ENCODE results near the gene IPCEF1. TPM values are rescaled to one million over a fixed set of nuclear protein-coding genes. Genes with fewer than 3 reads are reported as not detected.
"Not testable (repeated sequence)": the region's sequence is repeated elsewhere in the genome, so short reads cannot be mapped to it uniquely, and the experiment has no call there.

Gene IPCEF1
- polyA plus RNA-seq, 2 of the 4 experiments (the other 2 are of a cell fraction): 0.01 TPM; not detected in 1

GRCh38 chr6:154337406-154338005, 19.1 kb downstream of the IPCEF1 start:
- CTCF ChIA-PET: no interaction called here
- WGBS (ENCODE audit: missing lambda C conversion rate): 52% methylated on average over 4 of the region's 4 CpGs
- TF ChIP-seq CEBPB (IDR thresholded peaks at IDR 0.05): no peak
- TF ChIP-seq EHMT2 (IDR thresholded peaks at IDR 0.05; ENCODE audit: low read depth): no peak
- no peak for TF ChIP-seq ESRRA (IDR thresholded peaks at IDR 0.05; ENCODE audit: borderline replicate concordance, low read length)
- TF ChIP-seq MAZ (IDR thresholded peaks at IDR 0.05; ENCODE audit: borderline replicate concordance, low read depth, low read length): no peak
- no peak for TF ChIP-seq MYC (IDR thresholded peaks at IDR 0.05; ENCODE audit: borderline replicate concordance, low read length)
- TF ChIP-seq CTCF (IDR thresholded peaks at IDR 0.05): no peak
- no peak for TF ChIP-seq POLR2A (IDR thresholded peaks at IDR 0.05; ENCODE audit: low read length)
- TF ChIP-seq HOXB13 (CRISPR knock-in tag; IDR thresholded peaks at IDR 0.05; ENCODE audit: low read depth): no peak
- TF ChIP-seq NPAS2 (CRISPR knock-in tag; IDR thresholded peaks at IDR 0.05; ENCODE audit: borderline replicate concordance): no peak
- TF ChIP-seq EP300 (IDR thresholded peaks at IDR 0.05): no peak
- TF ChIP-seq RARB (CRISPR knock-in tag; IDR thresholded peaks at IDR 0.05): no peak

GRCh38 chr6:154334147-154334546, 22.5 kb downstream of the IPCEF1 start:
- H3K9me3 ChIP-seq; CTCF ChIA-PET; ATAC-seq; FAIRE-seq; H3K4me1 ChIP-seq; DNase-seq (ENCODE audit: low read depth in 1 of 2, low spot score in 1 of 2); H3K27ac ChIP-seq; H3K4me2 ChIP-seq; H3K4me3 ChIP-seq; POLR2A ChIA-PET: not testable (repeated sequence)
- 78% methylated on average over 1 of the region's 1 CpG for WGBS (ENCODE audit: missing lambda C conversion rate)

More at GRCh38 chr6:154337406-154338005, 19.1 kb downstream of the IPCEF1 start:
- Histone ChIP-seq H3K9me3 (no peaks in the 10 kb centered on the region), H3K4me3 (no peak overlapping the region), H3K4me2 (no peak overlapping the region), H3K27ac (no peak overlapping the region), H3K4me1 (no peaks in the 10 kb centered on the region)
- no peak for ATAC-seq
- DNase-seq (ENCODE audit: low read depth in 1 of 2, low spot score in 1 of 2): no peak
- FAIRE-seq: no peak
- POLR2A ChIA-PET: no interaction called here

GRCh38 chr6:154331750-154332149, 24.9 kb downstream of the IPCEF1 start:
- 83% methylated on average over 2 of the region's 2 CpGs for WGBS (ENCODE audit: missing lambda C conversion rate)
- no peak for ATAC-seq
- no peak for TF ChIP-seq ELK1 (IDR thresholded peaks at IDR 0.05; ENCODE audit: low read depth, low read length)
- TF ChIP-seq CBX2 (IDR thresholded peaks at IDR 0.05; ENCODE audit: borderline replicate concordance, low read depth): no peak
- no peak for TF ChIP-seq FOSL2 (IDR thresholded peaks at IDR 0.05)
- TF ChIP-seq FOSL2 (CRISPR knock-in tag; IDR thresholded peaks at IDR 0.05): no peak
- no peak for TF ChIP-seq HDAC2 (IDR thresholded peaks at IDR 0.05)
- no peak for TF ChIP-seq RARB (CRISPR knock-in tag; IDR thresholded peaks at IDR 0.05)
- no peak for TF ChIP-seq KDM1A (IDR thresholded peaks at IDR 0.05; ENCODE audit: low read depth)
- TF ChIP-seq ATOH8 (CRISPR knock-in tag; IDR thresholded peaks at IDR 0.05; ENCODE audit: low read depth): no peak
- no peak for TF ChIP-seq TFCP2L1 (CRISPR knock-in tag; IDR thresholded peaks at IDR 0.05)
- TF ChIP-seq JUN (IDR thresholded peaks at IDR 0.05): no peak
- no peak for TF ChIP-seq CHD4 (IDR thresholded peaks at IDR 0.05; ENCODE audit: borderline replicate concordance)
- TF ChIP-seq POLR2A (IDR thresholded peaks at IDR 0.05; ENCODE audit: low read length): no peak

More at GRCh38 chr6:154331750-154332149, 24.9 kb downstream of the IPCEF1 start:
- no peak overlapping the region for H3K4me3 ChIP-seq
- H3K9me3 ChIP-seq: no peaks in the 10 kb centered on the region
- no peaks in the 10 kb centered on the region for H3K4me1 ChIP-seq
- FAIRE-seq (no peak), DNase-seq (ENCODE audit: low read depth in 1 of 2, low spot score in 1 of 2) (no peak)
- ChIA-PET CTCF (interaction anchor here (0.9 kb wide), 1 partner anchor 14 kb away, joined by 4 read pairs; no protein-coding TSS in a partner anchor), POLR2A (no interaction called here)
- H3K4me2 ChIP-seq: no peak overlapping the region
- no peak overlapping the region for H3K27ac ChIP-seq
